H9 (cell line): Measurements from ENCODE around the gene PSMA2. TPM values are rescaled to one million over a fixed set of nuclear protein-coding genes. Genes with fewer than 3 reads are reported as not detected.

Source experiments
- DNase-seq: peaks from one replicate; pipeline ENCODE4 v3.0.0-alpha.2; 2017
- H2AFZ ChIP-seq: one replicate; pipeline ENCODE4 v1.6.1; 2013; ENCODE audit warnings: mild to moderate bottlenecking, low read length, control low read depth, moderate library complexity
- H2AK5ac ChIP-seq: 2 replicates; pipeline ENCODE4 v1.6.1; 2013; ENCODE audit warnings: low read length, control low read depth, mixed read lengths; ENCODE audit not compliant: insufficient read length
- H2BK120ac ChIP-seq: one replicate; pipeline ENCODE4 v1.6.1; 2013; ENCODE audit warnings: low read depth, mild to moderate bottlenecking, low read length, control low read depth, inconsistent platforms; ENCODE audit not compliant: poor library complexity, severe bottlenecking
- H2BK12ac ChIP-seq: 2 replicates; pipeline ENCODE4 v1.6.1; 2013; ENCODE audit warnings: low read length, control low read depth, mixed read lengths, low read depth; ENCODE audit not compliant: insufficient read length
- H2BK15ac ChIP-seq: 2 replicates; pipeline ENCODE4 v1.6.1; 2013; ENCODE audit warnings: low read depth, low read length, control low read depth
- H2BK20ac ChIP-seq: one replicate; pipeline ENCODE4 v1.6.1; 2013; ENCODE audit warnings: low read depth, mild to moderate bottlenecking, low read length, control low read depth, inconsistent platforms; ENCODE audit not compliant: poor library complexity, severe bottlenecking
- H2BK5ac ChIP-seq: 2 replicates; pipeline ENCODE4 v1.6.1; 2013; ENCODE audit warnings: low read length, control low read depth, mixed read lengths; ENCODE audit not compliant: insufficient read length
- H3K14ac ChIP-seq: 2 replicates; pipeline ENCODE4 v1.6.1; 2013; ENCODE audit warnings: low read length, control low read depth; ENCODE audit not compliant: insufficient read depth
- H3K18ac ChIP-seq: 2 replicates; pipeline ENCODE4 v1.6.1; 2013; ENCODE audit warnings: low read depth, mild to moderate bottlenecking, mixed read lengths, low read length, control low read depth; ENCODE audit not compliant: insufficient read length
- H3K23ac ChIP-seq: 2 replicates; pipeline ENCODE4 v1.6.1; 2013; ENCODE audit warnings: low read length, control low read depth, mixed read lengths, low read depth; ENCODE audit not compliant: insufficient read length
- H3K23me2 ChIP-seq: 2 replicates; pipeline ENCODE4 v1.6.1; 2013; ENCODE audit warnings: low read depth, mild to moderate bottlenecking, mixed read lengths, low read length, control low read depth; ENCODE audit not compliant: insufficient read length, poor library complexity, severe bottlenecking
- H3K27ac ChIP-seq: 2 replicates; pipeline ENCODE4 v1.5.1; 2013; ENCODE audit warnings: low read length, control low read depth, mixed read lengths, low read depth; ENCODE audit not compliant: insufficient read length
- H3K27me3 ChIP-seq: 2 replicates; pipeline ENCODE4 v1.6.1; 2013; ENCODE audit warnings: low read length, control low read depth, inconsistent platforms; ENCODE audit not compliant: insufficient read depth
- H3K4ac ChIP-seq: 2 replicates; pipeline ENCODE4 v1.6.1; 2013; ENCODE audit warnings: low read depth, mild to moderate bottlenecking, control low read depth, inconsistent platforms, low read length, moderate library complexity
- H3K4me1 ChIP-seq: 2 replicates; pipeline ENCODE4 v1.6.1; 2013; ENCODE audit warnings: low read length, control low read depth, inconsistent platforms; ENCODE audit not compliant: insufficient read depth
- H3K4me2 ChIP-seq: 2 replicates; pipeline ENCODE4 v1.6.1; 2013; ENCODE audit warnings: low read length, control low read depth, mixed read lengths; ENCODE audit not compliant: insufficient read length, insufficient read depth
- H3K56ac ChIP-seq: 2 replicates; pipeline ENCODE4 v1.6.1; 2013; ENCODE audit warnings: low read depth, mild to moderate bottlenecking, mixed read lengths, low read length, control low read depth; ENCODE audit not compliant: insufficient read length
- H3K79me1 ChIP-seq: 2 replicates; pipeline ENCODE4 v1.6.1; 2013; ENCODE audit warnings: low read depth, mild to moderate bottlenecking, moderate library complexity, low read length, control low read depth, inconsistent platforms; ENCODE audit not compliant: insufficient read depth, poor library complexity, severe bottlenecking
- H3K79me2 ChIP-seq: 2 replicates; pipeline ENCODE4 v1.6.1; 2013; ENCODE audit warnings: low read length, control low read depth, inconsistent platforms; ENCODE audit not compliant: insufficient read depth
- H3K9ac ChIP-seq: 2 replicates; pipeline ENCODE4 v1.6.1; 2013; ENCODE audit warnings: low read length, control low read depth, mixed read lengths; ENCODE audit not compliant: insufficient read length; ENCODE audit errors: extremely low read depth
- H3K9me3 ChIP-seq: one replicate; pipeline ENCODE4 v1.6.1; 2013; ENCODE audit warnings: low read depth, low read length, inconsistent platforms; ENCODE audit not compliant: control insufficient read depth
- H3T11ph ChIP-seq: one replicate; pipeline ENCODE4 v1.6.1; 2013; ENCODE audit warnings: mild to moderate bottlenecking, low read length, control low read depth, inconsistent platforms
- H4K20me1 ChIP-seq: one replicate; pipeline ENCODE4 v1.6.1; 2013; ENCODE audit not compliant: control insufficient read depth, insufficient read length, insufficient read depth
- H4K5ac ChIP-seq: 2 replicates; pipeline ENCODE4 v1.6.1; 2013; ENCODE audit warnings: low read depth, mild to moderate bottlenecking, mixed read lengths, low read length, control low read depth; ENCODE audit not compliant: insufficient read length
- H4K8ac ChIP-seq: replicated peaks from 2 replicates; pipeline ENCODE4 v1.6.1; 2013; ENCODE audit warnings: low read length, control low read depth, mixed read lengths, low read depth; ENCODE audit not compliant: insufficient read length
- H4K91ac ChIP-seq: 2 replicates; pipeline ENCODE4 v1.6.1; 2013; ENCODE audit warnings: low read depth, mild to moderate bottlenecking, moderate library complexity, mixed read lengths, low read length, control low read depth; ENCODE audit not compliant: insufficient read length
- H3K27ac Mint-ChIP-seq, 3 experiments: 2 replicates in 2 of 3; 3 replicates in 1 of 3; pipeline ENCODE4 v1.8.0; 2020 to 2021; ENCODE audit warnings: mixed read lengths in 3 of 3, mild to moderate bottlenecking in 1 of 3, moderate library complexity in 1 of 3
- H3K27me3 Mint-ChIP-seq: 2 replicates; pipeline ENCODE4 v1.8.0; 2021; ENCODE audit warnings: low read depth, mild to moderate bottlenecking, moderate library complexity, mixed read lengths
- H3K36me3 Mint-ChIP-seq, 3 experiments: 2 replicates in 2 of 3; 3 replicates in 1 of 3; pipeline ENCODE4 v1.8.0; 2020 to 2021; ENCODE audit warnings: low read depth in 3 of 3, mixed read lengths in 3 of 3; ENCODE audit not compliant: insufficient read depth in 1 of 3
- H3K4me1 Mint-ChIP-seq, 2 experiments: 2 replicates each; pipeline ENCODE4 v1.8.0; 2020; ENCODE audit warnings: mixed read lengths in 2 of 2
- H3K4me3 Mint-ChIP-seq, 2 experiments: 2 replicates in 1 of 2; 3 replicates in 1 of 2; pipeline ENCODE4 v1.8.0; 2020 to 2021; ENCODE audit warnings: mild to moderate bottlenecking in 2 of 2, mixed read lengths in 2 of 2, moderate library complexity in 1 of 2
- H3K9me3 Mint-ChIP-seq, 2 experiments: 2 replicates in 1 of 2; 3 replicates in 1 of 2; pipeline ENCODE4 v1.8.0; 2020; ENCODE audit warnings: mild to moderate bottlenecking in 2 of 2, mixed read lengths in 2 of 2, moderate library complexity in 1 of 2
- WGBS: extraction: QIAGEN DNeasy Blood & Tissue Kit; methylation state at CpG from one replicate; pipeline ENCODE4 v1.1.7; 2013; ENCODE audit warnings: missing lambda C conversion rate, low lambda C conversion rate, mixed read lengths; ENCODE audit not compliant: insufficient read length; ENCODE audit errors: extremely low coverage; 5-methylcytosine and 5-hydroxymethylcytosine counted together
- total RNA-seq: library from RNA; stranded (reverse); gene quantifications from 2 replicates; pipeline ENCODE4 v1.2.1, GENCODE V29; 2021
- TF ChIP-seq, protein P1 (sequence below): fragments of 200-600 bp; sonication (generic); conservative IDR thresholded peaks from 3 replicates; pipeline ENCODE4 v1.8.0; 2021; ENCODE audit warnings: antibody characterized with exemption, mild to moderate bottlenecking

PSMA2 gene
- total RNA-seq, 1 experiment from 2014 or later, result 227 TPM

DNA sequence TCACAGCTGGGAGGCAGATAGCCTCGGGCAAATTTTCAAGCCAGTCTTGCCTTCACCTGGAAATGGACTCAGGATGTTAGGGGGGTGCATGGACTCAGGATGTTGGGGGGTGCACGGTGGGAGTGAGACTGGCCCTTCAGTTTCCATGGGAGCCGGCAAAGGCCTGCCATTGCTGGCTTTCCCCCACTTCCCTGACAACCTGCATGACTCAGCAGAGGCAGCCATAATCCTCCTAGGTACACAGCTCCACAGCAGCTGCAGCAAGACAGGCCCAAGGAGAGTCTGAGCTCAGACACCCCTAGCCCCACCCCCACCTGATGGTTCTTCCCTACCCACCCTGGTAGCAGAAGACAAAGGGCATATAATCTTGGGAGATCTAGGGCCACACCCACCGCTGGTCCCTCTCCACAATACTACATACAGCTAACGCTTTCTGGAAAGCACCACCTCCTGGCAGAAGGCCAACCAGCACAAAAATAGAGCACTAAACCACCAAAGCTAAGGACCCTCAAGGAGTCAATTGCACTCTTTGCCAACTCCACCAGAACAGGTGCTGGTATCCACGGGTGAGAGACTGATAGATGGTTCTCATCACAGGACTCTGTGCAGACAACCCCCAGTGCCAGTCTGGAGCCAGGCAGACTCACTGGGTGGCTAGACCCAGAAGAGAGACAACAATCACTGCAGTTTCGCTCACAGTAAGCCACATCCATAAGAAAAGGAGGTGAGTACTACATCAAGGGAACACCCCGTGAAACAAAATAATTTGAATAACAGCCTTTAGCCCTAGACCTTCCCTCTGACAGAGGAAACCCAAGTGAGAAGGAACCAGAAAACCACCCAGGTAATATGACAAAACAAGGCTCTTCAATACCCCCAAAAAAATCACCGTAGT, 38.4 kb downstream of the PSMA2 start:
- no peak overlapping the region for H3K14ac ChIP-seq
- H3K9me3 ChIP-seq, result no peaks in the 10 kb centered on the region
- H3K23me2 ChIP-seq, result peaks cover 6% of the 10 kb centered on the region
- H3K79me2 ChIP-seq, result no peaks in the 10 kb centered on the region
- TF ChIP-seq, protein P1, sequence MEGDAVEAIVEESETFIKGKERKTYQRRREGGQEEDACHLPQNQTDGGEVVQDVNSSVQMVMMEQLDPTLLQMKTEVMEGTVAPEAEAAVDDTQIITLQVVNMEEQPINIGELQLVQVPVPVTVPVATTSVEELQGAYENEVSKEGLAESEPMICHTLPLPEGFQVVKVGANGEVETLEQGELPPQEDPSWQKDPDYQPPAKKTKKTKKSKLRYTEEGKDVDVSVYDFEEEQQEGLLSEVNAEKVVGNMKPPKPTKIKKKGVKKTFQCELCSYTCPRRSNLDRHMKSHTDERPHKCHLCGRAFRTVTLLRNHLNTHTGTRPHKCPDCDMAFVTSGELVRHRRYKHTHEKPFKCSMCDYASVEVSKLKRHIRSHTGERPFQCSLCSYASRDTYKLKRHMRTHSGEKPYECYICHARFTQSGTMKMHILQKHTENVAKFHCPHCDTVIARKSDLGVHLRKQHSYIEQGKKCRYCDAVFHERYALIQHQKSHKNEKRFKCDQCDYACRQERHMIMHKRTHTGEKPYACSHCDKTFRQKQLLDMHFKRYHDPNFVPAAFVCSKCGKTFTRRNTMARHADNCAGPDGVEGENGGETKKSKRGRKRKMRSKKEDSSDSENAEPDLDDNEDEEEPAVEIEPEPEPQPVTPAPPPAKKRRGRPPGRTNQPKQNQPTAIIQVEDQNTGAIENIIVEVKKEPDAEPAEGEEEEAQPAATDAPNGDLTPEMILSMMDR, result no peak
- H2AK5ac ChIP-seq, result no peak overlapping the region
- H2BK15ac ChIP-seq, result no peak overlapping the region
- H3K9ac ChIP-seq, result no peak overlapping the region
- no CpG with 5 or more reads among the region's 9 CpGs for WGBS
- no peak overlapping the region for H4K91ac ChIP-seq
- no peak overlapping the region for H3K23ac ChIP-seq
- H3K9me3 Mint-ChIP-seq, result peaks cover 25 to 44% of the 10 kb centered on the region in 2 experiments
- no peak overlapping the region for H3K18ac ChIP-seq
- peak overlapping the region in 1 of 2 experiments; percentile 9; a peak in 2 of 5 replicates for H3K4me3 Mint-ChIP-seq
- H3K36me3 Mint-ChIP-seq, result peaks cover 17 to 55% (median 31%) of the 10 kb centered on the region in 3 experiments
- H2BK20ac ChIP-seq, result no peak overlapping the region
- no peaks in the 10 kb centered on the region for H4K20me1 ChIP-seq
- no peak overlapping the region for H3K56ac ChIP-seq
- H3K4me2 ChIP-seq, result no peak overlapping the region
- peaks cover 31 to 46% of the 10 kb centered on the region in 2 experiments for H3K4me1 Mint-ChIP-seq
- H3K27me3 ChIP-seq, result no peaks in the 10 kb centered on the region
- H4K8ac ChIP-seq, result no peak overlapping the region
- no peaks in the 10 kb centered on the region for H3K79me1 ChIP-seq
- H2BK5ac ChIP-seq, result no peak overlapping the region
- H3K4me1 ChIP-seq, result no peaks in the 10 kb centered on the region
- H3T11ph ChIP-seq, result no peak overlapping the region
- no peak overlapping the region for H3K27ac ChIP-seq
- peak overlapping the region; percentile 49 to 86 (median 86); a peak in 6 of 7 replicates for H3K27ac Mint-ChIP-seq
- no peak overlapping the region for H2BK12ac ChIP-seq
- no peak overlapping the region for H3K4ac ChIP-seq
- H3K27me3 Mint-ChIP-seq, result no peaks in the 10 kb centered on the region
- no peak overlapping the region for H2BK120ac ChIP-seq
- no peak overlapping the region for H2AFZ ChIP-seq
- no peak for DNase-seq
- H4K5ac ChIP-seq, result no peak overlapping the region
